NT2/D1 (cell line): ENCODE results near the gene LBHD2.

Source experiments
- DNase-seq: peaks from one replicate; pipeline ENCODE4 v3.0.0-alpha.2; 2011; ENCODE audit warnings: low read depth, low spot score
- H3K27me3 ChIP-seq: 2 replicates; pipeline ENCODE4 v1.6.0; 2011; ENCODE audit warnings: mild to moderate bottlenecking; ENCODE audit not compliant: insufficient read length, insufficient read depth
- H3K36me3 ChIP-seq: 2 replicates; pipeline ENCODE4 v1.6.1; 2011; ENCODE audit warnings: mild to moderate bottlenecking, low read length, mixed read lengths; ENCODE audit not compliant: insufficient read depth, insufficient read length
- H3K4me1 ChIP-seq: 2 replicates; pipeline ENCODE4 v1.5.1; 2011; ENCODE audit not compliant: insufficient read depth, insufficient read length
- H3K4me3 ChIP-seq: 2 replicates; pipeline ENCODE4 v1.5.1; 2011; ENCODE audit warnings: low read depth; ENCODE audit not compliant: insufficient read length
- H3K9ac ChIP-seq: 2 replicates; pipeline ENCODE4 v1.6.0; 2011; ENCODE audit warnings: low read depth; ENCODE audit not compliant: insufficient read length
- H3K9me3 ChIP-seq: 2 replicates; pipeline ENCODE4 v1.5.1; 2011; ENCODE audit warnings: mild to moderate bottlenecking, low read length; ENCODE audit not compliant: insufficient read depth
- SUZ12 ChIP-seq: IDR thresholded peaks from 2 replicates; pipeline ENCODE4 v1.6.1; 2011; ENCODE audit not compliant: insufficient read length, insufficient read depth; ENCODE audit errors: extremely low read depth
- YY1 ChIP-seq: IDR thresholded peaks from 2 replicates; pipeline ENCODE4 v1.6.1; 2011; ENCODE audit not compliant: insufficient read length, insufficient read depth
- ZNF274 ChIP-seq: IDR thresholded peaks from 2 replicates; pipeline ENCODE4 v1.6.1; 2011; ENCODE audit warnings: mild to moderate bottlenecking, low read depth, low read length

Gene LBHD2

GRCh38 chr14:103099733-103100280 is 15.8 kb downstream of the LBHD2 start:
- TF ChIP-seq SUZ12 (no peak), ZNF274 (no peak), YY1 (no peak)
- Histone ChIP-seq H3K27me3 (no peaks in the 10 kb centered on the region), H3K9me3 (no peaks in the 10 kb centered on the region), H3K9ac (peak overlapping the region; percentile 21), H3K4me1 (peaks cover 22% of the 10 kb centered on the region), H3K36me3 (no peaks in the 10 kb centered on the region), H3K4me3 (no peak overlapping the region)
- no peak for DNase-seq

- peaks cover 21% of the 10 kb centered on the region for H3K4me1 ChIP-seq
- TF ChIP-seq YY1 (no peak), ZNF274 (no peak), SUZ12 (no peak)
- H3K9ac ChIP-seq = peak overlapping the region; percentile 21
- no peak for DNase-seq
- H3K4me3 ChIP-seq = no peak overlapping the region
- no peaks in the 10 kb centered on the region for H3K9me3 ChIP-seq
- H3K27me3 ChIP-seq = no peaks in the 10 kb centered on the region
- H3K36me3 ChIP-seq = no peaks in the 10 kb centered on the region
These were observed 16.5 kb downstream of the LBHD2 start for GRCh38 chr14:103100281-103101121.

DNA sequence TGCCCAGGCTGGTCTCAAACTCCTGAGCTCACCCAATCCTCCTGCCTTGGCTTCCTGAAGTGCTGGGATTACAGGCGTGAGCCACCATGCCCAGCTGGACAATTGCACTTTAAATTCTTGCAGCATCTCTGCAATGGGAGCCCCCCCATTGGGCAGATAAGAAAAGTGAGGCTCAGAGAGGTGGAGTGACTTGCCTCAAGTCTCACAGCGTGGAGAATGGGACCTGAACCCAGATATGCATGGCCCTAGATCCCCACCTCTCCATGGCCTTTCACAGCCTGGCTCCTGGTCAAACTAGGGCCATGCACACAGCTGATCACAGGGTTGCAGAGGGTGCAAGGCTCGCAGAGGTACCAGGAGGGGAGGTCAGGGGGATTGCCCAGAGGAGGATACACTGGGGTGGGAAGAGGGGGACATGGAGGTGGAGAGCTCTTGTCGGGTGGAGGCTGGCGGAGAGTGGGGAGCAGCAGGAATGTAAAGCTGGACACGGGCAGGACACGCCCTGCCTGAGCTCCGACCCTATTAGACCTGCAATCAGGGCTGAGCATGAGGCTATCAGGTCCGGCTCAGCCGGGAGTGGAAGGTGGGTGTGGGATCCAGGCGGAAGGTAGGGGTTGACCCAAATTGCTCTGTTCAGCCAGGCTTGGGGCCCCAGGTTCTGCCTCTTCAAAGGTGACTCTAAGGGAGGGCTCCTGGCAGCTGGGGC is 17.4 kb downstream of the LBHD2 start:
- DNase-seq = no peak
- Histone ChIP-seq H3K9ac (no peak overlapping the region), H3K27me3 (no peaks in the 10 kb centered on the region), H3K4me3 (no peak overlapping the region), H3K9me3 (no peaks in the 10 kb centered on the region), H3K4me1 (peaks cover 24% of the 10 kb centered on the region), H3K36me3 (no peaks in the 10 kb centered on the region)
- TF ChIP-seq YY1 (no peak), SUZ12 (no peak), ZNF274 (no peak)

GRCh38 chr14:103101963-103102688 is 18.1 kb downstream of the LBHD2 start:
- Histone ChIP-seq H3K4me1 (peaks cover 24% of the 10 kb centered on the region), H3K9ac (no peak overlapping the region), H3K9me3 (no peaks in the 10 kb centered on the region), H3K36me3 (no peaks in the 10 kb centered on the region), H3K27me3 (no peaks in the 10 kb centered on the region), H3K4me3 (no peak overlapping the region)
- no peak for TF ChIP-seq SUZ12
- no peak for TF ChIP-seq ZNF274
- TF ChIP-seq YY1 = no peak
- no peak for DNase-seq

- DNase-seq = no peak
- TF ChIP-seq ZNF274 (no peak), SUZ12 (no peak), YY1 (no peak)
- no peaks in the 10 kb centered on the region for H3K36me3 ChIP-seq
- H3K9me3 ChIP-seq = no peaks in the 10 kb centered on the region
- no peak overlapping the region for H3K4me3 ChIP-seq
- H3K4me1 ChIP-seq = peaks cover 28% of the 10 kb centered on the region
- H3K9ac ChIP-seq = no peak overlapping the region
- H3K27me3 ChIP-seq = no peaks in the 10 kb centered on the region
These were observed 18.8 kb downstream of the LBHD2 start for GRCh38 chr14:103102689-103103260.

DNA sequence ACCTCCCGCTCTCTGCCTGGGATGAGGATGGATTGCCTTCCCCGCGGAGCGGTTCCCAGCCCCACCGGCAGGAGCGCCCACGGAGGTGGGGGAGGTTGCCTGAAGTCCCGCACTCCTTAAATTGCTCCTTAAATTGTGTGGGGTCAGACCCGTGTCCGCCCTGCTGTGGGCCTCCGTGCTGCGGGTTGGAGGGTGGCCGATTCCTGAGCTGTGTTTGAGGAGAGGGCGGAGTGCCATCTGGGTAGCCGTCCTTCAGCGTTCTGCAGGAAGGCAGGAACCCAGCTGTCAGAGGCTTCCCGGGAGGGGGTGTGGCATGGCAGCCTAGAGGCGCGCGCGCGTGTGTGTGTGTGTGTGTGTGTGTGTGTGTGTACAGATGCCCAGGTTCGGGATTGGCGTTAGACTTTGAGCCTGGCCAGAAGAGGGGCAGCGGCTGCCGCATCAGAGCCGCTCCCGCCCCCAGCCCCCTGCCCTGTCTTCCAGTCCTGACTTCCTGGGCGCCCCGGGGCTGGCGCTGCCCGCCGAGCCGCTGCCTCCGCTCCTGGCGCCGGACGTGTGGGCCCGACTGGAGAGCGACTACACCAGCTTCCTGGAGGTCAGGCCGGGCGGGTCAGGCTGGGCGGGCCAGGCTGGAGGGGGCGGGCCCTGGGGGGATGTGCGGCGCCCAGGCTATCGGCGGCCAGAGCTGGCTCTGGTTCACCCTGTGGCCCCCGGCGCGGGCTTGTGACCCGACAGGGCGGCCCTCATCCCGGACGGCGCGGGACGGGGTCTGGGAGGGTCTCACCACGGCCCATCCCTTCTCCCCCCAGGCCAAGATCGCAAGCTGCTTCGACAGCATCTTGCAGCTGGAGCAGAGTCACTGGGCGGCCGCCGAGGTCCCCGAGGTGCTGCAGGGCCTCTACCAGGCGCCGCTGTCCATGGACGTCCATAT is 19.7 kb downstream of the LBHD2 start:
- DNase-seq = no peak
- no peaks in the 10 kb centered on the region for H3K36me3 ChIP-seq
- no peak overlapping the region for H3K4me3 ChIP-seq
- TF ChIP-seq ZNF274 (no peak), SUZ12 (no peak), YY1 (no peak)
- H3K9me3 ChIP-seq = no peaks in the 10 kb centered on the region
- no peaks in the 10 kb centered on the region for H3K27me3 ChIP-seq
- peaks cover 32% of the 10 kb centered on the region for H3K4me1 ChIP-seq
- no peak overlapping the region for H3K9ac ChIP-seq
